ENCODE data around the gene C16orf74.

C16orf74 gene

DNA sequence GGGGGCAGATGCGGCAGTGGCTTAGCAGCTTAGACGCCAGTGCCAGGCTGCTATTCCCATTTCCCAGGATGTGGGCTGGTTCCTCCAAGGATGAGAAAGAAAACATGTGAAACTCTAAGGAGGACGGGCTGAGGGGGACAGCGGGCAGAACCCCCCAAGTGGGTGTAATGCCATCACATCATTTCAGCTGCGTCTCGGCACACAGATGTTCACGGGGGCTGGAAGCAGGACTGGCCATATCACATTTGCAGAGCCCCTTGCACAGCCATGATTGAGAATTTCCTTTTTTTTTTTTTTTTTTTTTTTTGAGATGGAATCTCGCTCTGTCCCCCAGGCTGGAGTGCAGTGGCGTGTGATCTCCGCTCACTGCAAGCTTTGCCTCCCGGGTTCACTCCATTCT is 46.9 kb downstream of the C16orf74 start:
- no peak for TF ChIP-seq CTCF (IDR thresholded peaks at IDR 0.05; ENCODE audit: control insufficient read depth, insufficient read depth, low read depth, low read length, missing control alignments)
- H3K4me3 ChIP-seq (ENCODE audit: control insufficient read depth, low read depth, low read length), result no peak overlapping the region
- no peak for DNase-seq (ENCODE audit: low read depth)

GRCh38 chr16:85699628-85700027 is 51.3 kb downstream of the C16orf74 start:
- no peak overlapping the region for H3K4me3 ChIP-seq (ENCODE audit: control insufficient read depth, low read depth, low read length)
- no peak for TF ChIP-seq CTCF (IDR thresholded peaks at IDR 0.05; ENCODE audit: control insufficient read depth, insufficient read depth, low read depth, low read length, missing control alignments)
- peak; percentile 28 for DNase-seq (ENCODE audit: low read depth)

GRCh38 chr16:85698935-85699558 is 51.8 kb downstream of the C16orf74 start:
- no peak for DNase-seq (ENCODE audit: low read depth)
- no peak for TF ChIP-seq CTCF (IDR thresholded peaks at IDR 0.05; ENCODE audit: control insufficient read depth, insufficient read depth, low read depth, low read length, missing control alignments)
- H3K4me3 ChIP-seq (ENCODE audit: control insufficient read depth, low read depth, low read length), result no peak overlapping the region

DNA sequence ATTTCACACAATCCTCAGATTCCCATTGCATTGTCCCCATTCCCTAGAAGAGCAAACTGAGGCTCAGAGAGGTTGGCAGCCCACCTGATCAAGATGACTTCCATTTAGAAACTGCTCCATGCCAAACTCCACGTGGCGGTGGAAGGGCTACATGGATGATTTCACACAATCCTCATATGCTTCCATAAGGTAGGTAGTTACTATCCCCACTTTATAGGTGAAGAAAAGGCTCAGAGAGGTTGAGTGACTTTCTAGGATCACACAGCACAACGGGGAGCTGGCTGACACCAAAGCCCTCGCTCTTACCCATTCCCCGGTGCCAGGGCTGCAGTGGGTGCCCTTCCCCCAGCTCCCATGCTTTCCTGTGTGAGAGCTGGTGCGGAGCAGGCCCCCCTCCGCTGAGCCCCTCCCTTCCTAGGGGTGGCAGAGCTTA is 52.4 kb downstream of the C16orf74 start:
- no peak overlapping the region for H3K4me3 ChIP-seq (ENCODE audit: control insufficient read depth, low read depth, low read length)
- TF ChIP-seq CTCF (IDR thresholded peaks at IDR 0.05; ENCODE audit: control insufficient read depth, insufficient read depth, low read depth, low read length, missing control alignments), result no peak
- DNase-seq (ENCODE audit: low read depth), result no peak

DNA sequence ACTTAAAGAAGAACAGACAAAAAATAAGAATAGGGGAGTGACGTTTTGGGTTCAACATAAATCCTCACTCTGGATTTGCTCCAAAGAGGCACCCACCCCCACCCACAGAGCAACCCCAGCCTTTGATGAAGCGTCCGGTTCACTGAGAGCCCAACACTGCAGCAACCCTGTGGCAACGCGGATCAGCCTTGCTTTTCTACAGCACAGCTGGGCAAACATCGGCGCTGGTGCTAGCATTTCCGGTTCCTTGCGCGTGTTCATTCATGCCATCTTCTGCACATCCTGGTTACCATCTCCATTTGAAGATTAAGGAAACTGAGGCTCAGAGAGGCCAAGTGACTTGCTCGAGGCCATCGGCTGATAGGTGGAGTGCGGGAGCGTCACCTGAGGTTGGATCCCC is 53.5 kb downstream of the C16orf74 start:
- no peak for TF ChIP-seq CTCF (IDR thresholded peaks at IDR 0.05; ENCODE audit: control insufficient read depth, insufficient read depth, low read depth, low read length, missing control alignments)
- DNase-seq (ENCODE audit: low read depth), result no peak
- no peak overlapping the region for H3K4me3 ChIP-seq (ENCODE audit: control insufficient read depth, low read depth, low read length)

DNA sequence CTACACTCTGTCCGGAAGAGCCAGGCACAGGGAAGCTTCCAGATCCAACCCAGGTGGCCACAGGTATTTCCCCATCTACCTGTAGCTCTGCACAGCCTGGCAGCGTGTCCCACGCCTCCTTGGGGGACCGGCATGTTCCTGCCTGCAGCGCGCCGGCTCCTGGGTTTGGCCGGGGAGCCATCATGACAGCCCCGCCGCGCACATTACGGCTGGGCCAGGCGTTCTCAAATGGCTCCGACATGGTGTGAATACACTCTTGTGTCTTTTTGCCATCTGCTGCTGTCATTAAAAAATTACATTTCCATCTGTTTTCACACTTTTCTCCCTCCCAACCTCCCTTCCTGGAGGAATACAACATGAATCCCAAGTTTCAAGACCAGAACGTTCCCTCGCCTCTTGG is 54.1 kb downstream of the C16orf74 start:
- DNase-seq (ENCODE audit: low read depth), result no peak
- TF ChIP-seq CTCF (IDR thresholded peaks at IDR 0.05; ENCODE audit: control insufficient read depth, insufficient read depth, low read depth, low read length, missing control alignments), result no peak
- H3K4me3 ChIP-seq (ENCODE audit: control insufficient read depth, low read depth, low read length), result no peak overlapping the region
